Endothelial cell of umbilical vein (primary cell): ENCODE results near the gene POLR3A. TPM values are rescaled to one million over a fixed set of nuclear protein-coding genes. Genes with fewer than 3 reads are reported as not detected.

Experiments
- BruUV-seq: library from RNA; stranded (reverse); fragments of 400-500 nt; replicated peaks from 2 replicates; lab custom pipeline; 2021; lab: Mats Ljungman, UMichigan
- CTCF ChIA-PET: fragments of 300-600, 350-600 bp; sonication (Branson Sonifier 250); formaldehyde crosslinking; loops from one replicate; lab custom pipeline; 2021; ENCODE audit warnings: antibody characterized with exemption, inconsistent platforms; lab: Charles Lee
- POLR2A ChIA-PET: fragments of 300-600, 350-600 bp; sonication (Branson Sonifier 250); formaldehyde crosslinking; loops from one replicate; lab custom pipeline; 2021; ENCODE audit warnings: antibody characterized with exemption, inconsistent platforms; lab: Charles Lee
- DNase-seq: peaks from one replicate; pipeline ENCODE4 v3.0.0-alpha.2; 2011; ENCODE audit warnings: low read depth, low spot score
- FAIRE-seq: peaks from 2 replicates; lab custom pipeline; 2011; peaks lifted over from hg19 to GRCh38; lab: Jason Lieb, UNC
- H2AFZ ChIP-seq: 2 replicates; pipeline ENCODE4 v1.6.0; 2012; ENCODE audit warnings: low read depth, low read length, control low read depth, inconsistent platforms
- H3K27ac ChIP-seq: 2 replicates; pipeline ENCODE4 v1.5.1; 2011; ENCODE audit warnings: low read depth, mild to moderate bottlenecking, control low read depth, low read length, moderate library complexity; ENCODE audit not compliant: insufficient read depth
- H3K27me3 ChIP-seq, 2 experiments: 2 replicates each; pipeline versions ENCODE4 v1.6.0 to v1.6.1; 2011; ENCODE audit warnings: low read length in 2 of 2, mixed read lengths in 1 of 2; ENCODE audit not compliant: control insufficient read depth in 2 of 2, insufficient read depth in 2 of 2
- H3K36me3 ChIP-seq, 2 experiments: 2 replicates in 1 of 2; 3 replicates in 1 of 2; pipeline ENCODE4 v1.5.1; 2011; ENCODE audit warnings: low read length in 2 of 2, mild to moderate bottlenecking in 1 of 2, moderate library complexity in 1 of 2; ENCODE audit not compliant: control insufficient read depth in 2 of 2, insufficient read depth in 2 of 2; ENCODE audit errors: extremely low read depth in 1 of 2
- H3K4me1 ChIP-seq: 3 replicates; pipeline ENCODE4 v1.5.1; 2011; ENCODE audit warnings: mild to moderate bottlenecking, low read length; ENCODE audit not compliant: control insufficient read depth, insufficient read depth; ENCODE audit errors: extremely low read depth
- H3K4me2 ChIP-seq: 2 replicates; pipeline ENCODE4 v1.6.1; 2011; ENCODE audit warnings: low read length, control low read depth, mixed read lengths; ENCODE audit not compliant: insufficient read depth
- H3K4me3 ChIP-seq, 3 experiments: fragments of 200-600 bp in 1 of 3; sonication (generic), shearing (Covaris generic) in 1 of 3; replicated peaks in 1 of 3; 2 replicates each; pipeline ENCODE4 v1.5.1; 2011 to 2016; ENCODE audit warnings: control low read depth in 3 of 3, low read length in 3 of 3, mild to moderate bottlenecking in 2 of 3, inconsistent platforms in 1 of 3, low read depth in 1 of 3, moderate library complexity in 1 of 3; ENCODE audit not compliant: insufficient read depth in 1 of 3
- H3K79me2 ChIP-seq: 2 replicates; pipeline ENCODE4 v1.6.0; 2012; ENCODE audit warnings: low read length, inconsistent platforms; ENCODE audit not compliant: control insufficient read depth, insufficient read depth
- H3K9ac ChIP-seq: replicated peaks from 2 replicates; pipeline ENCODE3; 2011; ENCODE audit warnings: low read length, control low read depth; ENCODE audit not compliant: insufficient read depth; ENCODE audit errors: extremely low read depth
- H3K9me1 ChIP-seq: replicated peaks from 3 replicates; pipeline ENCODE4 v1.6.0; 2011; ENCODE audit warnings: mild to moderate bottlenecking, low read length; ENCODE audit not compliant: control insufficient read depth, insufficient read depth; ENCODE audit errors: extremely low read depth
- H3K9me3 ChIP-seq: replicated peaks from 2 replicates; pipeline ENCODE4 v1.5.1; 2012; ENCODE audit warnings: low read length, inconsistent platforms; ENCODE audit not compliant: control insufficient read depth, insufficient read depth
- H4K20me1 ChIP-seq: replicated peaks from 2 replicates; pipeline ENCODE3; 2011; ENCODE audit warnings: mild to moderate bottlenecking, low read length; ENCODE audit not compliant: control insufficient read depth, insufficient read depth; ENCODE audit errors: extremely low read depth
- CTCF ChIP-seq, 2 donors: IDR thresholded peaks; 1 replicate in 1 of 2; 2 replicates in 1 of 2; pipeline ENCODE4 v1.5.1; 2011; ENCODE audit warnings: low read length in 2 of 2, mild to moderate bottlenecking in 2 of 2, moderate library complexity in 2 of 2, control low read depth in 1 of 2, inconsistent platforms in 1 of 2, low read depth in 1 of 2; ENCODE audit not compliant: insufficient read depth in 1 of 2; ENCODE audit errors: extremely low read depth in 1 of 2
- EZH2 ChIP-seq: IDR thresholded peaks from 2 replicates; pipeline ENCODE4 v1.6.1; 2012; ENCODE audit warnings: borderline replicate concordance, low read depth, mild to moderate bottlenecking, moderate library complexity, low read length, inconsistent platforms; ENCODE audit not compliant: severe bottlenecking
- FOS ChIP-seq: IDR thresholded peaks from 2 replicates; pipeline ENCODE4 v1.6.1; 2011; ENCODE audit warnings: mild to moderate bottlenecking, low read length, moderate library complexity, borderline replicate concordance; ENCODE audit not compliant: insufficient read depth
- GATA2 ChIP-seq: IDR thresholded peaks from 2 replicates; pipeline ENCODE4 v1.7.0; 2011; ENCODE audit warnings: low read depth, mild to moderate bottlenecking, moderate library complexity, mixed read lengths, low read length; ENCODE audit not compliant: insufficient read length, insufficient read depth
- JUN ChIP-seq: IDR thresholded peaks from 2 replicates; pipeline ENCODE4 v1.6.1; 2011; ENCODE audit warnings: borderline replicate concordance, low read depth; ENCODE audit not compliant: insufficient read length, insufficient read depth
- MAX ChIP-seq: IDR thresholded peaks from 2 replicates; pipeline ENCODE4 v1.6.1; 2011; ENCODE audit not compliant: insufficient read depth, insufficient read length
- MYC ChIP-seq: IDR thresholded peaks from one replicate; pipeline ENCODE4 v1.6.1; 2011; ENCODE audit warnings: mild to moderate bottlenecking, low read depth, low read length
- POLR2A ChIP-seq: IDR thresholded peaks from 2 replicates; pipeline ENCODE4 v1.6.1; 2012; ENCODE audit warnings: low read depth, mild to moderate bottlenecking, control low read depth, low read length
- POLR2AphosphoS5 ChIP-seq: IDR thresholded peaks from 2 replicates; pipeline ENCODE4 v1.6.1; 2012; ENCODE audit warnings: low read depth, mild to moderate bottlenecking, control low read depth, low read length, moderate library complexity; ENCODE audit not compliant: insufficient read depth
- dilution Hi-C: fragments of 300-500 bp; cut with MboI; formaldehyde crosslinking; loops from one replicate; pipeline ENCODE4 v1.15.0; 2019; ENCODE audit warnings: low sequenced_read_pairs; ENCODE audit not compliant: extremely low pct_ligation_motif_present
- intact Hi-C: fragments of 100-400 bp; cut with micrococcal nuclease; formaldehyde crosslinking; loops from one replicate; pipeline ENCODE4 v1.10.0; 2022
- polyA plus RNA-seq, 4 experiments: library from polyadenylated mRNA; depleted of rRNA in 3 of 4; stranded (reverse) in 3 of 4; unstranded in 1 of 4; fragments of >200 nt; gene quantifications; 2 replicates each; pipeline versions ENCODE4 v1.2.1 to v1.2.3, GENCODE V29; 2011 to 2012; ENCODE audit warnings: missing spikeins in 1 of 4
- total RNA-seq: library from RNA; stranded (reverse); gene quantifications from 2 replicates; pipeline ENCODE4 v1.2.3, GENCODE V29; 2021

The POLR3A gene
- total and polyA plus RNA-seq, 2 donors (not counting 3 experiments of a cell fraction or from before 2014, with no cell fraction given): 9.5 to 25.3 TPM

- no peaks in the 10 kb centered on the region for H3K9me1 ChIP-seq
- H3K4me3 ChIP-seq: no peak overlapping the region
- no peaks in the 10 kb centered on the region for H3K36me3 ChIP-seq
- CTCF ChIA-PET: interaction anchor here (0.5 to 1.9 kb wide), 3 partner anchors 11 to 31 kb away, joined by 3 to 4 read pairs (median 3); no protein-coding TSS in a partner anchor
- no peak overlapping the region for H2AFZ ChIP-seq
- H3K9ac ChIP-seq: no peak overlapping the region
- H3K9me3 ChIP-seq: no peaks in the 10 kb centered on the region
- no peaks in the 10 kb centered on the region for H4K20me1 ChIP-seq
- dilution Hi-C loops (no loop called here), intact Hi-C loops (no loop called here)
- no peak overlapping the region for H3K27ac ChIP-seq
- peaks cover 5 to 7% of the 10 kb centered on the region in 2 experiments for H3K27me3 ChIP-seq
- TF ChIP-seq FOS: no peak
- TF ChIP-seq MYC: no peak
- TF ChIP-seq CTCF (IDR thresholded peaks at IDR 0.05; ENCODE audit: extremely low read depth in 1 of 2, insufficient read depth in 1 of 2, low read depth in 1 of 2, low read length in 2 of 2): no peak
- TF ChIP-seq JUN: no peak
- no peak overlapping the region for H3K4me2 ChIP-seq
- FAIRE-seq: no peak
- DNase-seq: no peak
- POLR2A ChIA-PET: no interaction called here
- no TSS peak for BruUV-seq
- H3K4me1 ChIP-seq: peaks cover 14% of the 10 kb centered on the region
- H3K79me2 ChIP-seq: peaks cover 32% of the 10 kb centered on the region
Observed at GRCh38 chr10:77922566-77923179, 106.6 kb downstream of the POLR3A start.

- no peaks in the 10 kb centered on the region for H3K9me1 ChIP-seq
- DNase-seq (no peak), FAIRE-seq (no peak)
- no peak overlapping the region for H3K4me2 ChIP-seq
- dilution Hi-C loops (no loop called here), intact Hi-C loops (no loop called here)
- H3K4me3 ChIP-seq: no peak overlapping the region
- H3K27ac ChIP-seq: no peak overlapping the region
- TF ChIP-seq JUN (no peak), MAX (no peak), EZH2 (no peak), POLR2A (no peak), CTCF (IDR thresholded peaks at IDR 0.05; ENCODE audit: extremely low read depth in 1 of 2, insufficient read depth in 1 of 2, low read depth in 1 of 2, low read length in 2 of 2) (no peak), FOS (no peak), POLR2AphosphoS5 (no peak), GATA2 (no peak), MYC (no peak)
- no peak overlapping the region for H2AFZ ChIP-seq
- peaks cover 32% of the 10 kb centered on the region for H3K79me2 ChIP-seq
- no peaks in the 10 kb centered on the region for H4K20me1 ChIP-seq
- no TSS peak for BruUV-seq
- H3K27me3 ChIP-seq: peaks cover 0 to under 1% of the 10 kb centered on the region in 2 experiments
- ChIA-PET CTCF (interaction anchor here (1.9 kb wide), 1 partner anchor 32 kb away, joined by 4 read pairs; no protein-coding TSS in a partner anchor), POLR2A (interaction anchor here (0.5 kb wide), 1 partner anchor 12 kb away, joined by 5 read pairs; no protein-coding TSS in a partner anchor)
- H3K36me3 ChIP-seq: no peaks in the 10 kb centered on the region
- H3K9me3 ChIP-seq: no peaks in the 10 kb centered on the region
- peaks cover 12% of the 10 kb centered on the region for H3K4me1 ChIP-seq
- H3K9ac ChIP-seq: no peak overlapping the region
Observed at GRCh38 chr10:77922055-77922454, 107.3 kb downstream of the POLR3A start.
